ENCODE measurements around the gene GNAI3. TPM values are rescaled to one million over a fixed set of nuclear protein-coding genes. Genes with fewer than 3 reads are reported as not detected.

The GNAI3 gene
- total and polyA plus RNA-seq, 10 of the 15 experiments (the other 5 are each of a cell fraction or from before 2014, with no cell fraction given), result 5.9 to 13.8 (median 8.0) TPM

DNA sequence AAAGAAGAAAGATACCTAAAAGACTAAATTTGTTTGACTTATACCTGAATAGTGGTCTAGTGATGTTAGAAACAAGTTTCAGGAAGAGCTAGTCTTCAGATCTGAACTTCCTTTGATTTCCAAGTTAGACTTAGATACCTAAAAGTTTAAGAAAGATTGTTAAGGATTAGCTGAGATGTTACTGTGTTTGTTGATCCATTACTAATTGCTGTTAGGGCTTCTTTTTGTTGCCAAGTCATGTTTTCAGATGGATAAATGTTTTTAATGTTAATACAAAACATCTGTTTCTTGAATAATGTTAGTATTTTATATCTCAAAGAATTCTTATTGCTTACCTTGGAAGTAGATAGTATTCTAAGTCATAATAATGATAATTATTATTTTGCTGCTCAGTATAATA, 11.6 kb downstream of the GNAI3 start:
- no peaks in the 10 kb centered on the region for H3K9me3 ChIP-seq (replicated peaks; ENCODE audit: control insufficient read depth, insufficient read depth, low read length)
- peaks cover 4% of the 10 kb centered on the region; the same call in 1 of the 2 replicates for H3K4me1 ChIP-seq (ENCODE audit: control insufficient read depth, insufficient read depth, low read length)
- ATAC-seq (no peak), FAIRE-seq (no peak), DNase-seq (ENCODE audit: low read depth, low spot score) (no peak)
- intact Hi-C loops (cut with micrococcal nuclease; ENCODE audit: unreplicated experiment) (no loop called here), in situ Hi-C loops (cut with MboI) (no loop called here)
- H4K20me1 ChIP-seq (ENCODE audit: control insufficient read depth, insufficient read depth), result no peaks in the 10 kb centered on the region
- BruUV-seq (replicated peaks), result no TSS peak
- no peak overlapping the region for H3K4me3 ChIP-seq
- H3K9ac ChIP-seq (ENCODE audit: control insufficient read depth, insufficient read depth, low read length), result no peak overlapping the region
- TF ChIP-seq IRF4 (IDR thresholded peaks at IDR 0.05; ENCODE audit: low read depth, low read length) (no peak), SMAD1 (IDR thresholded peaks at IDR 0.05; ENCODE audit: low read depth, partially characterized antibody) (no peak)
- TF ChIP-seq, protein P1, sequence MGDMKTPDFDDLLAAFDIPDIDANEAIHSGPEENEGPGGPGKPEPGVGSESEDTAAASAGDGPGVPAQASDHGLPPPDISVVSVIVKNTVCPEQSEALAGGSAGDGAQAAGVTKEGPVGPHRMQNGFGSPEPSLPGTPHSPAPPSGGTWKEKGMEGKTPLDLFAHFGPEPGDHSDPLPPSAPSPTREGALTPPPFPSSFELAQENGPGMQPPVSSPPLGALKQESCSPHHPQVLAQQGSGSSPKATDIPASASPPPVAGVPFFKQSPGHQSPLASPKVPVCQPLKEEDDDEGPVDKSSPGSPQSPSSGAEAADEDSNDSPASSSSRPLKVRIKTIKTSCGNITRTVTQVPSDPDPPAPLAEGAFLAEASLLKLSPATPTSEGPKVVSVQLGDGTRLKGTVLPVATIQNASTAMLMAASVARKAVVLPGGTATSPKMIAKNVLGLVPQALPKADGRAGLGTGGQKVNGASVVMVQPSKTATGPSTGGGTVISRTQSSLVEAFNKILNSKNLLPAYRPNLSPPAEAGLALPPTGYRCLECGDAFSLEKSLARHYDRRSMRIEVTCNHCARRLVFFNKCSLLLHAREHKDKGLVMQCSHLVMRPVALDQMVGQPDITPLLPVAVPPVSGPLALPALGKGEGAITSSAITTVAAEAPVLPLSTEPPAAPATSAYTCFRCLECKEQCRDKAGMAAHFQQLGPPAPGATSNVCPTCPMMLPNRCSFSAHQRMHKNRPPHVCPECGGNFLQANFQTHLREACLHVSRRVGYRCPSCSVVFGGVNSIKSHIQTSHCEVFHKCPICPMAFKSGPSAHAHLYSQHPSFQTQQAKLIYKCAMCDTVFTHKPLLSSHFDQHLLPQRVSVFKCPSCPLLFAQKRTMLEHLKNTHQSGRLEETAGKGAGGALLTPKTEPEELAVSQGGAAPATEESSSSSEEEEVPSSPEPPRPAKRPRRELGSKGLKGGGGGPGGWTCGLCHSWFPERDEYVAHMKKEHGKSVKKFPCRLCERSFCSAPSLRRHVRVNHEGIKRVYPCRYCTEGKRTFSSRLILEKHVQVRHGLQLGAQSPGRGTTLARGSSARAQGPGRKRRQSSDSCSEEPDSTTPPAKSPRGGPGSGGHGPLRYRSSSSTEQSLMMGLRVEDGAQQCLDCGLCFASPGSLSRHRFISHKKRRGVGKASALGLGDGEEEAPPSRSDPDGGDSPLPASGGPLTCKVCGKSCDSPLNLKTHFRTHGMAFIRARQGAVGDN (IDR thresholded peaks at IDR 0.05), result no peak
- TF ChIP-seq, protein P2, sequence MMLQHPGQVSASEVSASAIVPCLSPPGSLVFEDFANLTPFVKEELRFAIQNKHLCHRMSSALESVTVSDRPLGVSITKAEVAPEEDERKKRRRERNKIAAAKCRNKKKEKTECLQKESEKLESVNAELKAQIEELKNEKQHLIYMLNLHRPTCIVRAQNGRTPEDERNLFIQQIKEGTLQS (IDR thresholded peaks at IDR 0.05; ENCODE audit: borderline replicate concordance, extremely low read depth, low read depth, low read length), result no peak
- no peak overlapping the region for H3K27ac ChIP-seq (ENCODE audit: control insufficient read depth, insufficient read depth)
- ChIA-PET CTCF (interaction anchor here (0.7 to 4.2 kb wide), 11 partner anchors 11 to 425 kb away, joined by 3 to 20 read pairs (median 3); partner anchors contain the start of genes AHCYL1, AMPD2, GNAI3 and GNAT2), RAD21 (ENCODE audit: unreplicated experiment) (interaction anchor here (1.0 to 3.7 kb wide), 5 partner anchors 10 to 80 kb away, joined by 3 to 17 read pairs (median 4); partner anchors contain the start of gene GNAI3), POLR2A (interaction anchor here (1.7 kb wide), 1 partner anchor 11 kb away, joined by 17 read pairs; the partner anchor contains the start of gene GNAI3), SMC1A (ENCODE audit: uncharacterized antibody, unreplicated experiment) (interaction anchor here (1.3 to 3.3 kb wide), 5 partner anchors 9 to 77 kb away, joined by 3 to 27 read pairs (median 6); partner anchors contain the start of gene GNAI3)
- peaks cover 87% of the 10 kb centered on the region for H3K79me2 ChIP-seq (ENCODE audit: control insufficient read depth, insufficient read depth, low read length)
- no peak overlapping the region for H2AFZ ChIP-seq (ENCODE audit: control insufficient read depth, low read depth, low read length)
- no peak overlapping the region for H3K4me2 ChIP-seq (ENCODE audit: control insufficient read depth, insufficient read depth)
- no peaks in the 10 kb centered on the region; a peak in 1 of 4 replicates for H3K36me3 ChIP-seq (ENCODE audit: control insufficient read depth in 2 of 2, insufficient read depth in 2 of 2, low read length in 1 of 2)
- H3K27me3 ChIP-seq (replicated peaks in 1 of 2; ENCODE audit: control insufficient read depth in 2 of 2, insufficient read depth in 2 of 2, low read length in 1 of 2), result no peaks in the 10 kb centered on the region
